Endometrial microvascular endothelial cells (primary cell): Measurements from ENCODE around the gene APLP2. TPM values are rescaled to one million over a fixed set of nuclear protein-coding genes. Genes with fewer than 3 reads are reported as not detected.

Source experiments
- in situ Hi-C: cut with HindIII; loops from 2 replicates; pipeline ENCODE4 v1.10.0; 2017; ENCODE audit warnings: low sequenced_read_pairs, low pct_unique_long_range_greater_than_20kb; ENCODE audit errors: inconsistent ontology term
- total RNA-seq: library from RNA; depleted of rRNA; stranded (reverse); fragments of >200 nt; gene quantifications from one replicate; pipeline ENCODE4 v1.2.3, GENCODE V29; 2015; ENCODE audit errors: inconsistent ontology term

The APLP2 gene
- total RNA-seq, 1 donor from 2014 or later = 580 TPM

DNA sequence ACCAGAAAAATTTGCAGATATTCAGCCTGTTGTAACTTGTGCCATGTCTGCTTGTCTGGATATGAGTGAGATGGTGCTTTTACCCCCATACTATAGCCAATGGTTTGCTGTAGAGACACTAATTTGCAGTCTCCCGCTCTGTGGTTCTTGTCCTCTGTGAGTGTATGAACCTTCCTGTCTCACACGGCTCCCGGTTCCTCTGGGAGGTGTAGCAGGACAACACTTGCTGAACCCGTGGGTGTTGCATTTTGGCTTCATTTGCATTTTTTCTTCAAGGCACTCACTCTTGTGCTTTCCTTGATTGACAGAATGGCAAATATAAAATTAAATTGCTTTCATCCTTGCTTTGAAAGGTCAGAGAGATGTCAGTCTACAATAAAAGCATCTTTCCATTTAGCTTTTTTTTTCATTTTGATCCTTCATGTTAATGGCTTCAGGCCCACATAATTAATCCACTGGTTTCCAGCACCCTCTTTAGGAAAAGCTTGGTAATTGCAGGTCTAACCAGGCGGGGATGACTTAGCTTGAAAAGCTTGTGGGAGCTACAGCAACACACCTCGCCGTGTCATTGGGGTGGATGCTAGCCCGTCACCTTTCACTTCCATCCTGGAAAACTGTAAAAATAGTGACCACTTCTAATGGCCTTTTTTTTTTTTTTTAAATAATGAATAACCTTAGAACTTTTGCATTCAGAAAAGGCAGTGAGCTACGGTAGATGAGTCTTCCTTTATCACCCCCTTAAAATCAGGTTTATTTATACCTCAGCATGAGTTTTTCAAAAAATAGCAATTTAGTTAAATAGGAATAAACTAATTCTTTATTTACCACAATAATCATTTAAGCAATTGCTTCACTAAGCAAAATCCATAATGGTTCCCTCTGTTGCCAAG lies 62.5 kb downstream of the APLP2 start:
- in situ Hi-C loops = no loop called here

DNA sequence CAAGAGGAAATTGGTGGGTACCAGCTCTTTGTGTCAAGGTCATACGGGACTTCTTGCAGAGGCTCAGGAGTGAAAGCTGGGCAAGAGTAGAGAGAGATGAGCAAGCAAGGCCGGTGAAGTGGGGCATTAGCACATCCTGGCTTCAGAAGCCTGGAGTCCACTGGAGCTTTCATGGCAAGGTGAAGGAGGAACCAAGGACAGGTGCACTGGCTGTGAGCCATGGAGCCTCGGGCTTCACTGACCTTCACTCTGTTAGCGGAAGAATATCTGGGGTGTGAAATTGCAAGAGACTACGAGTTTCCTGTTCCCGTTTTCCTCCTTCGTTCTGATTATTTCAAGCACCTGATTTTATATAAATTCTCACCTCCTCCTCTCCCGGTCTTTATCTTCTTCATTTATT lies 64.0 kb downstream of the APLP2 start:
- in situ Hi-C loops = no loop called here

DNA sequence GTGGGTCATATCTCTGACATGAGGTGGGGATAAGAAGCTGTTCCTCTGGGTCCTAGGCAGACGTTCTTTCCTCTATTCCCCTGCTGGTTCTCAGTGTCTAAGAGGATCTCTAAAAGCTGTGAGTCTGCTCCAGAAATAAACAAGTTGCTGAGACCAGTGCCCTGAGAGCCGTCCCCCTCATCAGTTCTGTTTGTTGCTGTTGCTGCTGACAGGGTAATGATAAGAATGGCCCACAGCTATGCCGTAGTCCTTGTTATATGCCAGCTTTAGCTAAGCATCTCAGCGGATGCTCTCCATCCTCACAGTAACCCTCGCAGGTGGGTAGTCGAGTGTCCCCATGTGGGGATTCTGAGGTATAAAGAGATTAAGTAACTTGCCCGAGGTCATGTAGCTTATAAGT lies 66.4 kb downstream of the APLP2 start:
- in situ Hi-C loops = no loop called here

DNA sequence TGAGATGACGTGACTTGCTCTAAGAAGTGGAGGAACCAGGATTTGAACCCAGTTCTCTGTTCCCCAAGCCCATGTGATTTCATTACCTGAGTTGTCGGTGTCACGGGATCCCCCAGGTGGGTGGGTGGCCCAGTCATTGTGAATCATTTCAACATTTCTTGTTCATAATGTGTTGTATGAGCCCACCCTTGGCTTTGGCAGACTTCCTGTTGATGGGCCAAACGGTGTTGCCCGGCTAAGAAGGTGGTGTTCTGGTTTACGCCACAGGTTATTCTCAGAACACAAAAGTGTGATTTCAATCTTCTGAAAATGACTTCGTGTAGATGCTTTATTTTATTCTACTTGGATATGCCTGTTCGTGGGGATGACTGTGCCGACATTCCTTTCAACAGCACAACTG lies 68.3 kb downstream of the APLP2 start:
- in situ Hi-C loops = no loop called here

DNA sequence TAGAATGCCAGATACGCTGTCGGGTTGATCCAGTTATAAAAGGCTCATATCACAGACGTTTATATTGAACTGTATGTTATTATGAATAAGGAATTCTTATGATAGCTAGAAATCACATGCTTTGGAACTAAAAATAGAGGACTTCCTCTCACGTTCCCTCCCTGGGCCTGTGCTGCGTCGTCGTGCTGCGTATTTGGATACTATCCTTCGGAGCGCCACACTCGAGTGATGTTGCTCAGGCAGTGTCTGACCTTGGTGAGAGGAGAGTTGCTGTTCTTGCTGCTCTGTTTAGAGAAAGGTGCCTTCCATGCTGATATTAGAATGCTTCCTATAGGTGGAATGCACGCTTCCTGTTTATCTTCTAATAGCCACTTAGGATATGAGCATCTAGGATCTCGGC lies 69.7 kb downstream of the APLP2 start:
- in situ Hi-C loops = no loop called here

DNA sequence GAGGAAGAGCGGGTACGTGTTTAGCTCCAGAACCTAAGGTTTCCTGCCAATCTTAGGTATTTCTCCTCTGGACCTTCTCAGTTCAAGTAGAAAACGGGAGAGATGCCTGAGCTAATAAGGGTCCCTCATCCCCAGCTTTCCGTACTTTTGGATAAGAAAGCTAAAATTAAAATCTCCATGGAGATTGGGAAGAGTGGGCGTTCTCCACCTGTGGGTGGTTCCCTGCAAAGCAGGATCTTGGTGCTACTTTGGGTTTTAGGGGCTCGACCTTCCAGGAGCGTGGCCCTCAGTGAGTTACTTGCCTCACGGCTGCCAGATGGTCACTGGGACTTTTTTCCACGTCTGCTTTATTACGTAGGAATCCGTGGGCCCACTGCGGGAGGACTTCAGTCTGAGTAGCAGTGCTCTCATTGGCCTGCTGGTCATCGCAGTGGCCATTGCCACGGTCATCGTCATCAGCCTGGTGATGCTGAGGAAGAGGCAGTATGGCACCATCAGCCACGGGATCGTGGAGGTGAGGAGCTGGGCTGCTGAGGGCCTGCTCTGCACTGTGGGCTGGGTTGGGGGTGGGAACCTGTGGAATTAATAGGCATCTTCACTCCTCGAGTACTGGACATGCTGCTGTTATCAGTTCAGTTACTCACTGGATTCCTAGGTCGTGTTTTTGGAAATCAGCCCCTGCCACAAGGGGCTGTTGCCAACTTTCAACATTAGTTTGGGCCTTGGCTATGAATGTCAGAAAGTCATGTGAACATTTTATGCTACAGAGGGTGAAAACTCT lies 72.1 kb downstream of the APLP2 start:
- in situ Hi-C loops = no loop called here

DNA sequence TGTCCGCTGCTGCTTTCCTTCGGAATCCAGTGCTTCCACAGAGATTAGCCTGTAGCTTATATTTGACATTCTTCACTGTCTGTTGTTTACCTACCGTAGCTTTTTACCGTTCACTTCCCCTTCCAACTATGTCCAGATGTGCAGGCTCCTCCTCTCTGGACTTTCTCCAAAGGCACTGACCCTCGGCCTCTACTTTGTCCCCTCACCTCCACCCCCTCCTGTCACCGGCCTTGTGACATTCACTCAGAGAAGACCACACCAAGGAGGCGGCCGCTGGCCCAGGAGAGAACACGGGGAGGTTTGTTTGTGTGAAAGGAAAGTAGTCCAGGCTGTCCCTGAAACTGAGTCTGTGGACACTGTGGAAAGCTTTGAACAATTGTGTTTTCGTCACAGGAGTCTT lies 74.4 kb downstream of the APLP2 start:
- in situ Hi-C loops = no loop called here

DNA sequence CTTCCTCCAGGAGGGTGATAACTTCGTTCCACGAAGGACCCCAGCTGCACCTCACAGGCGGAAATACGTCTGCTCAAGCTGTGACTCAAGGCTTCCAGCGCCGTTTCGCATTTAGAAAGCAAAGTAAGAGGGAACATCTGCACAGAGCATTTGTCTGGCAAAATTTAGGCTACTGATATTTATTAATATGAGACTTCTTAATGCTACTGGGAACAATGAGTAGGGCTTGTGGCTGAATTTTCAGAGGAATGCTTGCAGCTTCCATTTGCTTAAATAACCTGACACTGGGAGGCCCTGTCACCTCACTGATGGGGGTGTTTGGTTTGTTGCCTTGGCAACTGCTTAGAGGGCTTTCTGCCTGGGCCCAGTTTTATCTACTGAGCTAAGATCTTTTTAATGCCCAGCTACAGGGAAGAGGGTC lies 75.2 kb downstream of the APLP2 start:
- in situ Hi-C loops = no loop called here

DNA sequence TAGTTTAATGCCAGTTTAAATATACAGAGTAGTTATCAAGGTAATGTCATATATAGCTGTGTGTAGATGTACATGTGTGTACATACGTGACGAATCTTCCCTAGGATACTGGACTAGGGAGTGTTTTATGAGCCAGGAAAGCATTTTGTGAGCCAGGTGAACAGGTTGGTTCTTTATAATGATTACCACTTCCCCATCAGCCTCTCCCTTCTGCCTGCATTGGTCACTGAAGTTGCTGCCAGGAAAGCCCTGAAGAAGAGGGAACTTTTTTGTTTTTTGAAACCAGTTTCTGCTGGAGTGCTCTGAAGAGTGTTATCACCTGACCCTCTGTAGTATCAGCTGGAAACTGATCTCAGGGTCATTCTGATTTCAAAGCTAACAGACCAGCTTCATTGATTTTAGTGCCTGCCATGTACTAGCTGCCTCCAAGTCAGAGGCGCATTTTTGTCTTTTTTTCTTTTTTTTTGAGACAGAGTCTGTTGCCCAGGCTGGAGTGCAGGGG lies 75.7 kb downstream of the APLP2 start:
- in situ Hi-C loops = no loop called here

DNA sequence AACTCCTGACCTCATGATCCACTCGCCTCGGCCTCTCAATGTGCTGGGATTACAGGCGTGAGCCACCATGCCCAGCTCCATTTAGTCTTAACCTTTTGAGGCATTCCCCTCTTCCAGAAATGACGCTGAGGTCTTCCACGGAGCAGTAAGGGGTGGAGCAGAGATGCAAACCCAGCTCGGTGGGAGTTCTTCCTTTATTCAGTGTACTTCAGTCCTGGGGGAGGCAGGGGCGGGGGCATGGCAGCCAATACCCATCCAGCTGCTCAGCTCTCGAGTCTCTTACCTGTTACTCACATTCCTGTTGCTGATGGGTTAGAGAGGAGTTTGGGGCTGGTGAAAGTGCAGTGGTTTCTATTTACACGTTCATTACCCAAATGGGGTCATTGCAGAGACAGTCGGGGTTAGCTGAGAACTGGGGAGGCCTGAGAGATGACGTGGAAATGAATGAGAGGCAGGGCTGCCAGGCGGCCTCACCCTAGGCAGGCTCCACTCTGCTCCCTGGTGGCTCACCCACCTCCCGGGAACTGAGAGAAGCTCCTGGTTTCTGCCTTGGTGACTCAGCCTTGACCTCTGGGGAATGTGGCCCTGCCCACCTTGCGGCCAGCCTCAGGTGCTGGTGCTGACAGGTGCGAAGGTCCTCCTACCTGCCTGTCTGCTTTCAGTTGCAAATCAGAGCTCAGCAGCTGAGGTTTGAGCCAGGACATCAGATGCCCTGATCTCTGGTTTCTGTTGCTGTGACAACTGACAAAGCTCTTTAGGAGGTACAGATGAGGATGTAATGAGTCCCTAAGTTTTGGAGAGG lies 76.5 kb downstream of the APLP2 start:
- in situ Hi-C loops = no loop called here

DNA sequence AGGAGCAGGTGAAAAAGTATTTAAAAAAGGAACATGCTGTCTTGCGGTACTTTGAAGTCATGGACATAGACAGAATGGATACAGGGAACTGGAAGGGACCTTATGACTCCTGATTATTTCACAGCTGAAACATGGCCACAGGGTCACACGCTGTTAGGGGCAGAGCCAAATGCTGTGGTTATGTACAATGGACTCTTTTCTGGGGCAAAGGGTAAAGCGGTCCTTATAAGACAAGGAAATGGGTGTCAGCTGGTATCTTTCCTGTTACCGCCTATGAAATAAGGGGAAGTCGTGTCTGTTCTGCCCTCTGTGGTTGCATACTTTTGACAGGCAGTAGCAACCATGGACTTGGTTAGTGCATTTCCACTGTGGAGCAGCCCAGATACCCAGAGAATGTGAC lies 77.1 kb downstream of the APLP2 start:
- in situ Hi-C loops = no loop called here

DNA sequence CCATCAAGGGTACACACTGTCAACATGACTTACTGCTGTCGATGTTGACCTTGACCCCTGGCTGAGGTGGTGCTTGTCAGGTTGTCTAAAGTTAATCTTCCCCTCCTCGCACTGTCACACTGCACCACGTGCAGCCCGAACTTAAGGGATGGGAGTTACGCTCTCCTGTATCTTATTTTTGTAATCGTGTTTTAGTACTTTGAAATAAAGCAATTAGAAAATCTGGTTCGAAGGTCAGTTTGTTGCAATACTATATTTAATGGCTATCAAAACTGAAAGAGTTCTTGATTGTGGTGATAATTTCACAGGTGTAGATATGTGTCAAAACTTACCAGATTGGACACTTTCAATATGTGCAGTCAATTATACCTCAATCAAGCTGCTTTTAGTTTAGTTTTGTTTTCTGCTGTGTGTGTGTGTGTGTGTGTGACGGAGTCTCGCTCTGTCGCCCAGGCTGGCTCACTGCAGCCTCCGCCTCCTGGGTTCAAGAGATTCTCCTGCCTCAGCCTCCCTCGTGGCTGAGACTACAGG lies 79.2 kb downstream of the APLP2 start:
- in situ Hi-C loops = no loop called here

DNA sequence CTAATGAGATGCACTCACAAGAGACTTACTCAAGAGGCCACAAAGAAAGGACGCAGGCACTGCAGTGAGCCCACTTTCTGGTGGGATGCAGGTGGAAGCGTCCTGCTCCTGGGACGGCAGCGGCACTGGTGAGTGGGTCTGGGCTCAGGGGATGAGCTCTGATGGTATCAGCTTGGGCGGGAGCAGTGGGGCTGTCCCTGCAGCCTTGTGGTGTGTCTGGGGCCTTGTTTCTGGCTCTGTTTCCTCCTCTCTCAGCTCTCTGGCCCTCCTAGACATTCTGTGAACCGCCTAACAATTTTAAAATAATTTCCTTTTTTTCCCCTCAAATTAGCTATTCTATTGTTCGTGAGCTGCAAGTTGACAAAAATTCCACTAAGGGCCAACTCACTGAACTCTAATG lies 81.1 kb downstream of the APLP2 start:
- in situ Hi-C loops = no loop called here

DNA sequence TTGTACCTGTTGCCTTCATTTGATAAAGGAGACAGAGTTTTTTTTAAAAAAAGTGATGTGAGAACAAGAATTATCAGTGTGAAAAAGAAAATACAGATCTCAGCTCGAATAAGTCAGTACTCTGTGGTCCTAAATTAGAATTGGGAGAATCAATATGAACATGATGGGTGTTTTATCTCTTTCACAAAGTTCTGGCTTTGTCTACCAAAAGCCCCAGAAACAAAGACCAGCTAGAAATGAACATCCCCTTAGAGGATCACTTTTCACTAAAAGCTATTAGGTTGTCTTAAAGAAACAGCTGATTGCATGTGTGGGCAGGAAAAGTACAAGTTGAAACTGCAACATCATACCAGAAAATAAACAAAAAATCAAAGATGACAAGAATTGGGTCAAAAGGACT lies 81.5 kb downstream of the APLP2 start:
- in situ Hi-C loops = no loop called here

DNA sequence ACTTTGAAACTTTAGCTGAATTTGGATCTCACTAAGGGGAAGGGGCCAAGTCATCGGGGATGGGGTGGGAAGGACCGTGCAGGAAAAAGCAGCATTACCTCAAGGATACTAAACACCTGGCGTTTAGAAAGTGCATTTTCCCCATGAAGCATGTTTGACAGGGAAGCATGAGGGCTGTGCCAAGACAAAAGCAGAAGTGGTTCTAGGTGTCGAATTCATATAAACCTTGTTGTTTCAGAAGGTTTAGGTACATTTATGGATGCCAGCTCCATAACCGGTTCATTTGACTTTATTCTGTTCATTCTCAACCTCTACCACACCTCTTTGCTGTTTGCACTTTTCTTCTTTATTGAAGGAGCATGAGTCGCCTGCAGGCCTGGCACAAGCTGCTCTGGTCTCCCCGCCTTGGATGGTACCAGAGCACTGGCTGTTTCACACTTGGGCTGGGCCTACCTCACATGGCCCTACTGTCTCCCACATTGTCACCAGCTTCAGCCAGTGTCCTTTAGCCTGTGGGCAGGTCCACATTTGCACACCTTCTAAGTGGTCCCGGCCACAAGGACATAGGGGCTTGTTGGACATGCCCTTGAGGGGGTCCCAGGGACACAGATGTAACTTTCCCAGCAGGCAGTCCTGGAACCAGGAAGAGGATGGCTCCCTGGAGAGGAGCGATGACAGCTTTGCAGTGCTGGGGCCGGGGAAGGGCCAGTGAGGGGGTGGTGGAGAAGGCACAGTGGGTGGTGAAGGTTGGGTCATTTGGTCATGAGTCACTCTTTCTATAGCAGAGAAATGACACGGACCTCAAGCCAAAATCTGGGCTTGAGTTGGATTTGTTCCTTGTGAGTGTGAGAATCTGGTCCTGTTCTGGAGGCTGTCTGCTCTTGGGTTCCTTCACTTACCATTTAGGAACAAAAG lies 86.7 kb downstream of the APLP2 start:
- in situ Hi-C loops = no loop called here

DNA sequence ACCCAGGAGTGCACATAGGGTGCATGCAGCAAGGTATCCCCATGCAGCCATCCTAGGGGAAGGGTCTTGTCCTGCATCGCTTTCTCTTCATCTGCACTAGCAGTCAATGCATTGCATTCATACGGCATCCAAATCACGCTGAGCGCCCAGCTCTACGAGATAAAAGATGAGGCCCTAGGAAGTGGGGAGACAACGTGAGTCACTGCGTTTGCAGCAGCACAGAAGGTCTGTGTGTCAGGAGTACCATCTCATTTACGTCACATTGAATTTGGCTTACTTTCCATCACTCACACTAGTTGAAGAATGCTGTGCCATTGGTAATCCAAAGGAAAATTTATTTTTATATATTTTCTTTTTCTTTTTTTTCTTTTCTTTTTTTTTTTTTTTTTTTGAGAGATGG lies 87.4 kb downstream of the APLP2 start:
- in situ Hi-C loops = no loop called here

DNA sequence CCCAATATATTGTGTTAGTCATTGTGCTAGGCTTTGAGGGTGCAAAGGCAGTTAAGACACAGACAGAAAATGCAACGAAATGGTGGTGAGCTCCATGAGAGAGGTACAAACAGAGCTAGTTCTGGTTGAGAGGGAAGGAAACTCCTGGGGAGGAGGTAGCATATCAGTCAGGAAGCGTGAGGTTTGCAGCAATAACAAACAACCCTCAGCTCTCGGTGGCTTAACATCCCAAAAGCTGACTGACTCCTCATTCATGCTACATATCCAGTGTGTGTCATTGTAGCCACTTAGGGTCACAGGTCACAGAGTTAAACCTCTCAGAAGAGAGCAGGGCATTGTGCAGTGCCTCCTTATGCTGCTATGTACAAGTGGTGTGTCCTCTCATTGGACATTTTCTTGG lies 88.1 kb downstream of the APLP2 start:
- in situ Hi-C loops = no loop called here

DNA sequence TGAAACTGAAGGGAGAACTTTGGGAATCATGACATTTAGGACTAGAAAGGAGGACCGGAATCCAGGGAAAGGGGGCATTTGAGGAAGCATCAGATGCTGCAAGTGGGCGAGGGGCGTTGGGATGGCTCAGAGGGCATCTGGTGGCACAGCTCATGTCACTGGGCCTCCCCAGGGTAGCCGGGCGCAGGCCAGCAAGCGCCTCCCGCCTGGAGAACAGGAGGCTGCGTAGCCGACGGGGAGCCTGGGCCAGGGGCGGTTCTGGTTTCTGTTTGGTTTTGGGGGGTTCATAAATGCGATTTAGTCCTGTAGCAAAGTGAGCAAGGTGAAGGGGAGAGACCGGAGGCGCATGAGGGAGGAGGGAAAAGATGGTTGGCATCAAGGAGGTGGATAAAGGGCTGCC lies 89.4 kb downstream of the APLP2 start:
- in situ Hi-C loops = no loop called here
